Keratinocyte (primary cell): ENCODE measurements around the gene SPEF1. TPM values are rescaled to one million over a fixed set of nuclear protein-coding genes. Genes with fewer than 3 reads are reported as not detected.

ENCODE experiments used
- DNase-seq: peaks from one replicate; pipeline ENCODE4 v3.0.0-alpha.2; 2011; ENCODE audit warnings: low read depth, missing footprints, low spot score
- FAIRE-seq: peaks from 2 replicates; lab custom pipeline; 2011; peaks lifted over from hg19 to GRCh38; lab: Jason Lieb, UNC
- H2AFZ ChIP-seq: 2 replicates; pipeline ENCODE4 v1.6.0; 2012; ENCODE audit warnings: low read length, control low read depth, inconsistent platforms; ENCODE audit not compliant: control insufficient read depth
- H3K27ac ChIP-seq: 2 replicates; pipeline ENCODE4 v1.5.1; 2011; ENCODE audit warnings: low read length; ENCODE audit not compliant: control insufficient read depth, insufficient read depth
- H3K27me3 ChIP-seq: 3 replicates; pipeline ENCODE4 v1.6.0; 2011; ENCODE audit warnings: low read length; ENCODE audit not compliant: control insufficient read depth, insufficient read depth; ENCODE audit errors: extremely low read depth
- H3K36me3 ChIP-seq, 2 experiments: 2 replicates in 1 of 2; 3 replicates in 1 of 2; pipeline ENCODE4 v1.5.1; 2011; ENCODE audit warnings: low read length in 2 of 2, mild to moderate bottlenecking in 1 of 2; ENCODE audit not compliant: control insufficient read depth in 2 of 2, insufficient read depth in 2 of 2; ENCODE audit errors: extremely low read depth in 1 of 2
- H3K4me1 ChIP-seq: 3 replicates; pipeline ENCODE4 v1.5.1; 2011; ENCODE audit warnings: low read length; ENCODE audit not compliant: control insufficient read depth, insufficient read depth; ENCODE audit errors: extremely low read depth
- H3K4me2 ChIP-seq: 3 replicates; pipeline ENCODE4 v1.6.0; 2011; ENCODE audit warnings: low read depth, low read length; ENCODE audit not compliant: control insufficient read depth, insufficient read depth; ENCODE audit errors: extremely low read depth
- H3K4me3 ChIP-seq, 3 experiments: fragments of 200-600 bp in 1 of 3; sonication (generic) in 1 of 3; 2 replicates in 2 of 3; 3 replicates in 1 of 3; pipeline ENCODE4 v1.5.1; 2011 to 2016; ENCODE audit warnings: low read length in 3 of 3, mild to moderate bottlenecking in 3 of 3, control low read depth in 2 of 3, inconsistent platforms in 1 of 3, low read depth in 1 of 3, mixed read lengths in 1 of 3, mixed run types in 1 of 3, moderate library complexity in 1 of 3; ENCODE audit not compliant: control insufficient read depth in 2 of 3, insufficient read depth in 2 of 3; ENCODE audit errors: extremely low read depth in 1 of 3
- H3K79me2 ChIP-seq: 2 replicates; pipeline ENCODE4 v1.6.0; 2012; ENCODE audit warnings: low read length; ENCODE audit not compliant: control insufficient read depth, insufficient read depth
- H3K9ac ChIP-seq: 3 replicates; pipeline ENCODE4 v1.6.0; 2011; ENCODE audit warnings: low read length; ENCODE audit not compliant: control insufficient read depth, insufficient read depth; ENCODE audit errors: extremely low read depth
- H3K9me1 ChIP-seq: 3 replicates; pipeline ENCODE4 v1.6.0; 2011; ENCODE audit warnings: low read length; ENCODE audit not compliant: control insufficient read depth, insufficient read depth; ENCODE audit errors: extremely low read depth
- H3K9me3 ChIP-seq: 2 replicates; pipeline ENCODE4 v1.5.1; 2012; ENCODE audit warnings: low read depth, low read length; ENCODE audit not compliant: control insufficient read depth
- H4K20me1 ChIP-seq: 3 replicates; pipeline ENCODE4 v1.6.0; 2011; ENCODE audit warnings: low read length; ENCODE audit not compliant: control insufficient read depth, insufficient read depth; ENCODE audit errors: extremely low read depth
- CTCF ChIP-seq, 3 experiments: IDR thresholded peaks in 1 of 3; conservative IDR thresholded peaks in 1 of 3; optimal IDR thresholded peaks in 1 of 3; 2 replicates in 2 of 3; 3 replicates in 1 of 3; pipeline versions ENCODE3 to v1.5.1; 2011; ENCODE audit warnings: low read length in 3 of 3, mild to moderate bottlenecking in 3 of 3, moderate library complexity in 2 of 3, control low read depth in 1 of 3, inconsistent platforms in 1 of 3; ENCODE audit not compliant: insufficient read depth in 2 of 3; ENCODE audit errors: extremely low read depth in 1 of 3
- EZH2 ChIP-seq: IDR thresholded peaks from one replicate; pipeline ENCODE4 v1.6.1; 2012; ENCODE audit warnings: inconsistent platforms, mild to moderate bottlenecking, low read length, moderate library complexity
- dilution Hi-C: fragments of 300-500 bp; cut with MboI; formaldehyde crosslinking; loops from one replicate; pipeline ENCODE4 v1.7.0; 2020; ENCODE audit warnings: low sequenced_read_pairs; ENCODE audit not compliant: extremely low pct_ligation_motif_present
- polyA plus RNA-seq, 5 experiments: library from polyadenylated mRNA; depleted of rRNA in 3 of 5; stranded (reverse) in 3 of 5; stranded (forward) in 1 of 5; unstranded in 1 of 5; fragments of >200 nt; gene quantifications; 1 replicate in 1 of 5; 2 replicates in 3 of 5; 3 replicates in 1 of 5; pipeline versions ENCODE4 v1.2.1 to v1.2.3, GENCODE V29; 2011 to 2012; ENCODE audit warnings: missing spikeins in 2 of 5, low read depth in 1 of 5, low replicate concordance in 1 of 5

SPEF1 gene
- polyA plus RNA-seq, 1 donor (not counting 4 experiments of a cell fraction or from before 2014, with no cell fraction given), result 0.07 TPM

- Histone ChIP-seq H3K4me2 (peak overlapping the region; percentile 97), H3K4me1 (peaks cover 56% of the 10 kb centered on the region), H4K20me1 (no peaks in the 10 kb centered on the region), H3K36me3 (peaks cover 30 to 52% of the 10 kb centered on the region in 2 experiments), H3K9me3 (no peaks in the 10 kb centered on the region), H3K4me3 (peak overlapping the region in 2 of 3 experiments; percentile 86 to 90), H2AFZ (no peak overlapping the region), H3K9ac (peak overlapping the region; percentile 88), H3K27ac (peak overlapping the region; percentile 84), H3K79me2 (peaks cover 32% of the 10 kb centered on the region), H3K27me3 (no peaks in the 10 kb centered on the region), H3K9me1 (no peaks in the 10 kb centered on the region)
- dilution Hi-C loops, result no loop called here
- DNase-seq, result no peak
- no peak for TF ChIP-seq EZH2
- no peak for TF ChIP-seq CTCF (optimal IDR thresholded peaks at IDR 0.05 in 1 of 3, IDR thresholded peaks at IDR 0.05 in 1 of 3, conservative IDR thresholded peaks at IDR 0.05 in 1 of 3; ENCODE audit: extremely low read depth in 1 of 3, insufficient read depth in 2 of 3, low read length in 3 of 3)
- FAIRE-seq, result no peak
These were observed 17.1 kb upstream of the SPEF1 start for GRCh38 chr20:3798373-3798768.

- Histone ChIP-seq H3K79me2 (peaks cover 32% of the 10 kb centered on the region), H3K27ac (peak overlapping the region; percentile 84), H3K4me1 (peaks cover 51% of the 10 kb centered on the region), H3K9me3 (no peaks in the 10 kb centered on the region), H3K4me3 (peak overlapping the region; percentile 74 to 90 (median 86)), H3K4me2 (peak overlapping the region; percentile 97), H2AFZ (no peak overlapping the region), H3K27me3 (no peaks in the 10 kb centered on the region), H4K20me1 (no peaks in the 10 kb centered on the region), H3K9ac (peak overlapping the region; percentile 88), H3K36me3 (peaks cover 24 to 46% of the 10 kb centered on the region in 2 experiments), H3K9me1 (no peaks in the 10 kb centered on the region)
- FAIRE-seq (peak; percentile 86), DNase-seq (no peak)
- TF ChIP-seq CTCF (optimal IDR thresholded peaks at IDR 0.05 in 1 of 3, IDR thresholded peaks at IDR 0.05 in 1 of 3, conservative IDR thresholded peaks at IDR 0.05 in 1 of 3; ENCODE audit: extremely low read depth in 1 of 3, insufficient read depth in 2 of 3, low read length in 3 of 3) (no peak), EZH2 (no peak)
- dilution Hi-C loops, result no loop called here
These were observed 16.5 kb upstream of the SPEF1 start for GRCh38 chr20:3797592-3798372.
